ENCODE results near the gene WNT9B.

DNA sequence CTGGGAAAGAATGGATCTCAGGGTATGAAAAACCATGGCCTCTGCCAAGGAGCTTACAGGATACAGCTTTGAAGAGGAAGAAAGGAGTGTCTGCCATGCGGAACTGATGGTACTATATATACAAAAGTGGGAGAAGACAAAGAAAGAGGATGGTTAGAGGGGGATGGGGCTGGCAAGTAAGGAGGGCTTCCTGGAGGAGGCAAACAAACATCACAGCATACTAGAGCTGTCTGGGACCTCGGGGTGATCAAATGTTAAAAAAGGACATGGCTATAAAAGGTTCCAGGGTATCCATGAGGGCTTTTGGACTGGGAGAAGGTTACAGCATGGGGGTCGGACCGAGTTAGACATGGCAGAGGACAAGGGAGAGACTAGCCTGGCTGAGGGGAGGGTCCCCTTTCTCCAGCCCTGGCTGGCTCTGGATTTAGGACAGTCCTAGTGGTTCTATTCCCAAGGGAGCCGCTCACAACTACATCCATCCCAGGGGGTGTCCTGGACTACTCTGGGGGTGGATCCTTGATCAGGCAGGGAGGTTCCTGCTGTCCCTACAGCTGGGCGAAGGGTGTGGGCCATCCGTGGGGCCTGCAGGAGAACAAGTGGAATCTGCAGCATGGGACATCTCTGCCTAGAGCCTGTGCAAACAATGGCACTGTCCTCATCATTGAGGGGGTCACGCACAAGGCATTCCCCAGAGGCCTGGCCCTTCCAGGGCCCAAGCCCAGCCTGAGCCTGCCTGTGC, 12.2 kb downstream of the WNT9B start:
- TF ChIP-seq CTCF (IDR thresholded peaks at IDR 0.05) (no peak), ZSCAN20 (CRISPR knock-in tag; IDR thresholded peaks at IDR 0.05) (no peak), HOXA7 (CRISPR knock-in tag; IDR thresholded peaks at IDR 0.05) (no peak), POLR2A (IDR thresholded peaks at IDR 0.05; ENCODE audit: low read length) (no peak), MAZ (IDR thresholded peaks at IDR 0.05; ENCODE audit: borderline replicate concordance, low read depth, low read length) (no peak), ESRRA (IDR thresholded peaks at IDR 0.05; ENCODE audit: borderline replicate concordance, low read length) (no peak), HMGXB4 (CRISPR knock-in tag; IDR thresholded peaks at IDR 0.05; ENCODE audit: borderline replicate concordance) (no peak), RAD21 (conservative IDR thresholded peaks at IDR 0.05 in 1 of 2, IDR thresholded peaks at IDR 0.05 in 1 of 2) (no peak), MYC (IDR thresholded peaks at IDR 0.05; ENCODE audit: borderline replicate concordance, low read length) (no peak), BCL3 (IDR thresholded peaks at IDR 0.05) (no peak), PHF8 (IDR thresholded peaks at IDR 0.05; ENCODE audit: borderline replicate concordance, low read depth) (no peak)
- TF ChIP-seq, protein P1, sequence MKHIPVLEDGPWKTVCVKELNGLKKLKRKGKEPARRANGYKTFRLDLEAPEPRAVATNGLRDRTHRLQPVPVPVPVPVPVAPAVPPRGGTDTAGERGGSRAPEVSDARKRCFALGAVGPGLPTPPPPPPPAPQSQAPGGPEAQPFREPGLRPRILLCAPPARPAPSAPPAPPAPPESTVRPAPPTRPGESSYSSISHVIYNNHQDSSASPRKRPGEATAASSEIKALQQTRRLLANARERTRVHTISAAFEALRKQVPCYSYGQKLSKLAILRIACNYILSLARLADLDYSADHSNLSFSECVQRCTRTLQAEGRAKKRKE (CRISPR knock-in tag; IDR thresholded peaks at IDR 0.05; ENCODE audit: low read depth): no peak

Measured in A549 (cell line).